SH-SY5Y (cell line): ENCODE measurements around the gene CDH1.

Experiments used
- GATA2 ChIP-seq: IDR thresholded peaks from 2 replicates; pipeline ENCODE4 v1.6.1; 2011; ENCODE audit warnings: mild to moderate bottlenecking, low read depth, low read length
- GATA3 ChIP-seq: IDR thresholded peaks from 2 replicates; pipeline ENCODE4 v1.6.1; 2011; ENCODE audit warnings: low read depth, mild to moderate bottlenecking, low read length, moderate library complexity

CDH1 gene

GRCh38 chr16:68823401-68824135, 86.5 kb downstream of the CDH1 start:
- TF ChIP-seq GATA2 = no peak
- TF ChIP-seq GATA3 = no peak

DNA sequence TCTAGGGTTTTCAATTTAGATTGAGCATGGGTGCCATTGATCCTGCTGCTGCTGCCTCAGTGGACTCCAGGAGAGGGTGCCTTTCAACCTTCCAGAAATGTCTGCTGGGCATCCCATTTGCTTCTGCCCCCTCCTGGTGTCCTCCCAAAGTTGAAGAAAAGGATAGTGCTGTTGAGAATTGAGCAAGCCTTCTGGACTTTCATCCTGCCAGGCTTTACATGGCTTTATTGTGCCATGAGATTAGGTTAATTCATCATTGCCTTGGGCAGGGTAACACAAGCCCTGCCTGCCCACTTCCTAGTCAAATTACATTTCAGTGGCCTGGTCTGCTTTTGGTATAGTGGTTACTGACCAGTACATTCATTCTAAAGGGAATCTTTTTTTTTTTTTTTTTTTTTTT, 88.3 kb downstream of the CDH1 start:
- TF ChIP-seq GATA2 = no peak
- TF ChIP-seq GATA3 = no peak

GRCh38 chr16:68826652-68827051, 89.6 kb downstream of the CDH1 start:
- TF ChIP-seq GATA2 (no peak), GATA3 (no peak)

- TF ChIP-seq GATA3 (no peak), GATA2 (no peak)
These were observed 96.2 kb downstream of the CDH1 start for GRCh38 chr16:68833251-68833650.

GRCh38 chr16:68834550-68834949, 97.5 kb downstream of the CDH1 start:
- TF ChIP-seq GATA2 (no peak), GATA3 (no peak)

DNA sequence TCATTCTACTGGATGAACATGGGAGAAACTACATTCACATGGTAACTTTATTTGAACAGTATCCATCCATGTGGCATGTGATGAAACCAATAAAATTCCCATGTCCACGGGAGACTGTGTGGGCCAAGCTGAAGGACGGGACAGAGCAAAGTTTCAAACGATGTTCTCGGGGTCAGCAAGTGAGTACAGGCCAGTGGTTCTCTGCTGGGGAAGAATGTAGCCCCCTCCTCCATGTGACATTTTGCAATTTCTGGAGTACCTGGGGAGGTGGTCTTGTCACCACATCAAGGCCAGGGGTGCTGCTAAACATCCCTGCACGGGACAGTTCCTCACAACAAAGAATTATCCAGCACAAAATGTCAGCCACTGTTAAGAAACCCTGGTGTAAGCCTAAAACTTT, 98.9 kb downstream of the CDH1 start:
- TF ChIP-seq GATA3 = no peak
- no peak for TF ChIP-seq GATA2

- TF ChIP-seq GATA2 (no peak), GATA3 (no peak)
These were observed 102.7 kb downstream of the CDH1 start for GRCh38 chr16:68839831-68840230.

GRCh38 chr16:68843482-68844210, 106.6 kb downstream of the CDH1 start, which contains the start of gene TANGO6:
Gene TANGO6 (plus strand): TSS chr16:68843531. CDS start chr16:68843618, 87 bp downstream.
- TF ChIP-seq GATA3 = no peak
- TF ChIP-seq GATA2 = no peak

DNA sequence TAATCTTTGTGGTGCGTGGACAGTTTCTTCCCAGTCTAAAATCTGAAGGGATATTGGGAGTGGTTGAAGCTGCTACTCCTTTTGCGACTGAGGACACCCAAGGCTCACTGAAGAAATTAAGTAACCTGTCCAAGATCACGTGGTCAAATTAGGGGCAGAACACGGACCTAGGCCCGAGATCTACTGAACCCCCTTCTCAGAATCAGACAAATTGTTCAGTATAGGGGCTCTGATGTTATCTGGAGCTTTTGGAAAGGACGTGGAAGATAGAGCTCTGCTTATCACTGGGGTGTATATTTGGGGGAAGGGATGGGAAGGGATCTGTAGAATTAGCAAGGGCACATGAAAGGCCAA, 107.1 kb downstream of the CDH1 start:
- TF ChIP-seq GATA3 (no peak), GATA2 (no peak)

DNA sequence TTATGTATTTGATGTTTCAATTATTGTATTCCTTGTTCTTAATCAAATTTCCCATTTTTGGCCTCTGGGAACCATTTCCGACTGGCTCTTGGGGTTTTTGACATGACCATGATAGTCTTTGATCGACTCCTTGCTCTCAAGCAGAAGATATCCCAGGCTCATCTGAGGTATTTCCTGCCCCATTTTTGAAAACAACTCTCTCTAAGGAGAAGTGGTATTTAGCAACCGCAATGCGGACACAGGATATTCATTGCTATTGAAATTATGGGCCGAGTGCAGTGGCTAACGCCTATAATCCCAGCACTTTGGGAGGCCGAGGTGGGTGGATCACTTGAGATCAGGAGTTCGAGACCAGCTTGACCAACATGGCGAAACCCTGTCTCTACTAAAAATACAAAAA, 111.7 kb downstream of the CDH1 start:
- TF ChIP-seq GATA2 (no peak), GATA3 (no peak)

- TF ChIP-seq GATA3 = no peak
- no peak for TF ChIP-seq GATA2
These were observed 113.4 kb downstream of the CDH1 start for GRCh38 chr16:68850481-68850880.

DNA sequence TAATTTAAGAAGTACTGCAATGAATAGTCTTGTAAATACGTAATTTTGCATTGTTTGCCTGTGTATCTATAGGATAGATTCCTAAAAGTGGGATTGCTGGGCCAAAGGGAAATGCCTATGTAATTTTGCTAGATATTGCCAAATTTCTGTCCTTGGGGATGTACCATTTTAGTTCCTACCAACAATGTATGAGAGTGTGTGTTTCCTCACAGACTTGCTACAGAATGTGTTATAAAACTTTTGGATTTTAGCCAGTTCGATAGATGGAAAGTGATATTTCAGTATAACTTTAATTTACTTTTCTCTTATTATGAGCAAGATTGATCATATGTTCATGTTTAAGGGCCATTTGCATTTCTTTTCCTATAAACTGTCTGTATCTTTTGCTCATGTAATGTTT, 114.5 kb downstream of the CDH1 start:
- TF ChIP-seq GATA3 (no peak), GATA2 (no peak)

- TF ChIP-seq GATA2 = no peak
- no peak for TF ChIP-seq GATA3
These were observed 120.4 kb downstream of the CDH1 start for GRCh38 chr16:68857479-68857878.

DNA sequence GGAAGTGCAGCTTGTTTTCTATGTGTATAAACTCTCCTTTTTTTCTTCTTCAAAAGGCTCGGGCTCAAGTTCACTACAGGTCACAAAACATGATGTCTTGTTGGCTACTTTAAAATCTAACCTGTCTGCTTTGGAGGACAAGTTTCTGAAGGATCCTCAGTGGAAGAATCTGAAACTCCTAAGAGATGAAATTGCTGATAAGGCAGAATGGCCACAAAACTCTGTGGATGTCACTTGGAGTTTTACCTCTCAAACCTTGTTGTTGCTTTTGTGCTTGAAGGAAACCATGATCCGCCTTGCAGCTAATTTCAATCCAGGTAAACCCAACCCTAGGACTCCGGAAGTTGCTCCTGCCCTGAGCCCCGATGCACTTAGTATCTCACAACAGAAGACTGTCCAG, 122.7 kb downstream of the CDH1 start:
- TF ChIP-seq GATA3 (no peak), GATA2 (no peak)
